ENCODE results near the gene DUS1L. TPM values are rescaled to one million over a fixed set of nuclear protein-coding genes. Genes with fewer than 3 reads are reported as not detected.

Gene DUS1L
- total RNA-seq, 1 donor from 2014 or later, result 136 TPM

DNA sequence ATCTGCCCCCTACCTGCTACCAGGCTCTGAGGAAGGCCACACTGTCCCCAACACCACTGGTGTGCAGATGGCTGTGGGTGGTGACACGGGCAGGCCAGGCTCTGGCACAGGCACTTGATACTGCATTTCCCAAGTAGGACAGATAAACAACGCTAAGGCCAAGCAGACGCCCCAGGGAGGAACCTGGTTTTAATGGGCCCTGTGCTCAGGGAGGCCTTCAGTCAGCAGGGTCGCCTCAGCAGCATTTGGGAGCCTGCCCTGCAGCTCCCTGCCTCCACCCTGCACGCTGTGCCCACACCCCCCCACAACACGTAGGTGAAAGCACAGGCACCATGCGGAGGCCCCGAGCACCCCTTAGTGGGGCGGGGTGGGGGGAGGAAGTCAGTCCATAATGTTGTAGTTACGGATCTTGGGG is 35.7 kb upstream of the DUS1L start:
- intact Hi-C loops (cut with micrococcal nuclease), result no loop called here

DNA sequence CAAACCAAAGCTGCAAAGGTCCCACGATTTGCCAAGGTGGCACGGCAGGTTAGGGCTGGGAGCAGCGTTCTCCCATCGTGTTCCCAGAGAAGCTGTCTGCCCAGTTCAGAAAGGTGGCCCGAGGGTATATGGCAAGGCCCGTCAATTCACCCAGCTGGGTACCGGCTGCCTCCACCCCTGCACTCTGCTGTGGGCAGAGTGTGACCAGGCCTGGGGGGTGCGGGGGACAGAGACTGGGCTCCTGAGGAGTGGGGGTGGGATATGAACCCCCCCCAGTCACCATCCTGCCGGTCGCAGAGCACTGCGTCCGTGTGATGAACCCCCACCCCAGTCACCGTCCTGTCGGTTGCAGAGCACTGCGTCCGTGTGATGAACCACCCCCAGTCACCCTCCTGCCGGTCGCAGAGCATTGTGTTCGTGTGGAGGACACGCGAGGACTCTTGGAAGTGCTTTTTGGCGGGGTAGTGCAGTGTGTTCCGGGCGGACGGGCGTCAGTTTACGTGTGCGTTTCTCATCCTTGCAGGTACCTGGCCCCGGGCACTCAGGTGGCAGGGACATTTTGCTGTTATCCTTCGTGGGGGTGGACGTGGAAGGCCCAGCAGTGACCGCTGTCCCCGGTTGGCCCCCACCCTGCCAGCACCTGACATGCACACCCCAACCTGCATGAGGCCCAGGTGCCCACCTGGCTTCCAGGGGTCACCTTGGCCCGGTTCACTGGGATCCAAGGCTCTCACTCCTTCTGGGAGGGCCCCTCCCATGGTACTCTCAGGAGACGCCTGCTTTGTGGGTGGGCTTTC is 35.1 kb upstream of the DUS1L start:
- intact Hi-C loops (cut with micrococcal nuclease), result no loop called here

DNA sequence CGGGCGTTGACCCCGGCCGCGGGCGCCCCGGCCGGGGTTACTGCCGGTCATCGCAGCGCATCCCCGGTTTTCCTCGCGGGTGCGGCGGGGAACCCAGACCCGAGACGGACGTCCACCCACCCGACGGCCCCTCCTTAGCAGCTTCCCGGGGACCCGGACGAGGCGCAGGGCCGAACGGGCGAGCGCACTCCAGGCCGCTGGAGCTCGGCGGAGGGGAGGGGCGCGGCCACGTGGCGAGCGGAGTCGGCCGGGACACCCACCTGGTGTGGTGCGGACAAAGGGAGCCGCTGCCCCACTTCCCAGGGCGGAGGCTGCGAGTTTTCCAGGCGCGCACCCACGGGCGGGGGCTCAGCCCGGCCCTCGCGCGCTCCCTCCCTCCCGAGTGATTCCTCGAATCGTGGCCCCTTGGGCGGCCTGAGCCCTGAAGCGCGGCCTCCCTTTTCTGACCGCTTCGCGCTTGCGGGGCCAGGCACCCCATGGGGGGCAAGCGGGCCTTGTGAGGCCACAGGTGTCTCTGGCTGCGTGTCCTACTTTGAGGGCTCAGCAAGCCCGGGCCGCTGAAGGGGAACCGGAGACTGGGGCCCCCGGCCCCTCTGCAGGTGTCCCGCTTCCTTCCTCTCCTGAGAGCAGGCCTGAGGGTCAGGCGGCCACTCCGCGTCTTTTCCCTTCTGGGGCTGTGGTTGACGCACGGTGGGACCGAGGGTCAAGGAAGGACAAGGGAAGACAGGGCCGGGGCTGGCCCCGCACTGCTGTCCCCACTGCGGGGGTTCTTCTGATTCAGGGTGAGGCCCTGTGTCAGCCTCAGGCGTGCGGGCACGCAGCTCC is 33.5 kb upstream of the DUS1L start:
- intact Hi-C loops (cut with micrococcal nuclease), result loop anchor here (1.0 to 5.0 kb wide), 10 partner anchors 7 to 239 kb away; partner anchors contain the start of genes ASPSCR1, DCXR, DUS1L and GPS1

DNA sequence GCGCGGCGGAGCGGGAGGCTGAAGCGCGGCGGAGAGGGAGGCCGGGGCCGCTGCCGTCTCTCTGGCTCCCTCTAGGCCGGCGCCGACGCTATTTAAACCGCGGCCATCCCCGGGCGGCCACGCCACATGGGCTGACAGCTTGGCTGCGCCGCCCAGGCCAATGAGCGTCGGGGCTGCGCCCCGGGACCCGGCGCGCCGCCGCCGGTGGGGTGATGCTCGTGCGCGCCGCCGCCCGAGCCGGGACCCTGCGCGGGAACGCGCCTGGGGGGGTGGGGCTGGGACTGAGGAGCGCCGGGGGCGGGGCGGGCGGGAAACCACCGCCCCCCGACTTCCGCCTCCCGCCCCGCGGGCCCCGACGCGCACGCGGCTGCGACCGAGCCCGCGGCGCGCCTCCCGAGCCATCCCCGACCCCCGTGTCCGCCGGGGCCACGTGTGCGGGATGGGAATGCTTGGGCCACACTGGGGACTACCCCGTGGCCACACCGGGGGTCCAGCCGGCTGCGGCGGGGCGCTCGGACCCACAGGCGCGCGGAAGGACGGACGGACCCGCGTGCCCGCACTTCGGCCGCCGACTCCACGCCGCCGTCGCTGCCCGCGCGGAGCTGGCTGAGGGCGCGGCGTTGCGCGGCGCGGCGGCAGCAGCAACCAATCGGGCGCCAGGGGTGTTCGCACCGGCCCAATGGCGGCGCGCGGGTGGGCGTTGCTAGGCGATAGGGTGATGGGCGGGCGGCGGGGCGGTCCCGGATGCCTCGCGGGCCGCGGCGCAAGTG is 32.8 kb upstream of the DUS1L start, which contains the start of gene FASN:
Gene FASN, minus strand, starts transcription at position 68 of the 770 bp plus-strand sequence. CDS start 1,791 bp downstream, outside the sequence.
- intact Hi-C loops (cut with micrococcal nuclease), result loop anchor here (1.0 to 5.0 kb wide), 10 partner anchors 8 to 238 kb away; partner anchors contain the start of genes ASPSCR1, DCXR, DUS1L and GPS1

DNA sequence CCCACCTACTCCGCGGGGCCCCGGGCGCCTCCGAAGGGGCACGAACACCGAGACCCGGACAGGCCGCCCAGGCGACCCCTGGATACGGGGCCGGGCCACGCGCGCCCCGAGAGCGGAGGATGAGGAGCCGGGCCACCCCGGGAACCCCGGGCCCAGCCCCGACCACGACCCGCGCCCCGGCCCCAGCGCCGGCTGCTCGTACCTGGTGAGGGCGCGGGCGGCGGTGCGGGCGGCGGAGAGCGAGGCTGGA is 32.2 kb upstream of the DUS1L start:
- intact Hi-C loops (cut with micrococcal nuclease), result loop anchor here (1.0 to 5.0 kb wide), 10 partner anchors 8 to 238 kb away; partner anchors contain the start of genes ASPSCR1, DCXR, DUS1L and GPS1

DNA sequence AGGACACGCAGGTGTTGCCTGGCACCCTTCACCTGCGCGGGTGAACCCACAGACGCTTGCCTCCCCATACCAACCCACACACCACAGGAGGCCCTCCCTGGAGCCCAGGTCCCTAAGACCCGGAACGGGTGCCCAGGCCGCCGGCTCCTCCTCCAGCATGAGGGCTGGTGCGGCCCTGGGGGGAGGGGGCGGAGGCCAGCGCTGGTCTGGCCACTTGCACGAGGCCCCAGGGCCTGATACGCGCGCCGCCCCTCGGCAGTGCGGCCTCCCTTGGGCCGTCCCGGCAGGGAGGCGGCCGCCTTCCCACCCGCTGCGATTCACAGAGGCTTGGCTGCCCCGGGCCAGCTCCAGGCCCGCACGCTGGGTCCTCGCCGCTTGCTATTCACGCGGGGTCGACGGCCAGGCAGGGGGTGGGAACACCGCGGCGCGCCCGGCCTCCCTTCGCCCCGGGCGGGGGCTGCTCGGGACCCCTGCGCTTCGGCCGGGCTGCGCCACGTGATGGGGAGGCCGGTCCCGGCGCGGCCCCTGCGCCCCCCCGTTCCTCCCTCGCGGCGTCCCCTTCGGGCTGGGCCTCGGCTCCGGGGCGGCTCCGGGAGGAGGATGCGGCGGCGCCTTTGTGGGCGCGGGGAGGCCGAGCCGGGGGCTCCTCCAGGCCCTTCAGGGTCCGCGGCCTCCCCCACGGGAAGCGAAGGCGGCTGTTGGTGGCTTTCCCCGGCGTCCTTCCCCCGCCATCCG is 31.7 kb upstream of the DUS1L start:
- intact Hi-C loops (cut with micrococcal nuclease), result loop anchor here (5.0 kb wide), 1 partner anchor 45 kb away; the partner anchor contains the start of genes GPS1 and RFNG

DNA sequence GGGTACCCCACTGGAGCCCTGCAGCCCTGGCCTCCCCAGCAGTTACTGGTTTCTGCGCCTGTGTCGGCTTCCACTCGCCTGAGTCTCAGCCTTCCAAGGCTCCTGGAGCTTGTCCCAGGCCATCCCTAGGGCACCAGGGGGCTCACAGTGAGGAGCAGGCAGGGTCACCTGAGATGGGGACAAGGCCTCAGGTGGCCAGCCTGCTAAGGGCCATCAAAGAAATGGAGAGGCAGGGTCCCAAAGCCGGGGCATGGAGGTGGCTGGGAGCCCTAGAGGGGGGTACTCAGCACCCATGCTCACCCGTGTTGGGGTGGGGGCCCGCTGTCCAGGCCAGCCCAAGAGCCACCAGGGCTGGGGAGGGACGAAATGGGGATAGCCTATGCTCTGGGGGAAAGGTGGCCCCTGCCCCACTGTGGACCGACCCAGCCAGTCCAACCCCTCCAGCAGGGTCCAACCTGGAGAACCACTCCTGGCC is 31.1 kb upstream of the DUS1L start:
- intact Hi-C loops (cut with micrococcal nuclease), result loop anchor here (5.0 kb wide), 1 partner anchor 44 kb away; the partner anchor contains the start of genes GPS1 and RFNG

DNA sequence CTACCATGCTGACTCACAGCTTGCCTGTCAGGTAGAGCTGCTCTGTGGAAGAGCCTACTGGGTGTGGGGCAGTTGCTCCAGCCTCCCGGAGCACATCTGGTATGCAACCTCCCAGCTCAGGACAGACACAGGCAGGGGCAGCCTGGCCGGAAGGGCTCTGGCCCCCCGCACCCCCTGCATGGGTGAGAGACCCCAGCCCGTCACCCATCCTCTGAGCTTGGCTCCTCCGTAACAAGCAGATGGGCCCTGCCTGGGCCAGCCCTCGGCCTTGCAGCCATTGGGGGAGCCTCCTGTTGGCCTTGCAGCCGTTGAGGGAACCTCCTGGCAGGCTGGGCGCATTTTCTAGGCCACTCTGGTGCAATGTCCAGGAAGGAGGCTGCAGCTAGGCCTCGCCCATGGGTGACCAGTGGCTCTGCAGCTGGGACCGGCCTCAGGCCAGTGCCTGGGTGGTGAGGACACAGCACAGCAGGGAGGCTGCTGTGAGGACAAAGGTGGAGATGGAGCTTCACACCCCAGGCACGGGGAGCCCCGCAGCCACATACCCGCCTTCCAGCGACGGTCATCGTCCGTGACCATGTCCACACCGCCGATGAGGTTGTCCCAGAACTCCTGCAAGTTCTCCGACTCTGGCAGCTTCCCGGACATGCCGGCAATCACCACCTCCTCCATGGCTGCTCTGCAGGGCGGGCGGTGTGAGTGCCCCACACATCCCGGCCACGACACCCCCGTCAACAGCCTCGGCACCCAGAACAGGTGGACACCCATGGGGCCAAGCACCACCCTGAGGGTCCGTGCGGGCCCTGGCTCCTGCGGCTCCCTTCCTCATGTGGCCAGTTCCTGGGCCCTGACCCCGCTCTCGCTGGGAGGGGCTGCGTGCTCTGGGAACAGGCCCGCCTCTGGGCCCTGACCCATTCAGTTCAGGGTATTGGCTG is 30.4 kb upstream of the DUS1L start:
- intact Hi-C loops (cut with micrococcal nuclease), result loop anchor here (5.0 kb wide), 1 partner anchor 44 kb away; the partner anchor contains the start of genes GPS1 and RFNG

DNA sequence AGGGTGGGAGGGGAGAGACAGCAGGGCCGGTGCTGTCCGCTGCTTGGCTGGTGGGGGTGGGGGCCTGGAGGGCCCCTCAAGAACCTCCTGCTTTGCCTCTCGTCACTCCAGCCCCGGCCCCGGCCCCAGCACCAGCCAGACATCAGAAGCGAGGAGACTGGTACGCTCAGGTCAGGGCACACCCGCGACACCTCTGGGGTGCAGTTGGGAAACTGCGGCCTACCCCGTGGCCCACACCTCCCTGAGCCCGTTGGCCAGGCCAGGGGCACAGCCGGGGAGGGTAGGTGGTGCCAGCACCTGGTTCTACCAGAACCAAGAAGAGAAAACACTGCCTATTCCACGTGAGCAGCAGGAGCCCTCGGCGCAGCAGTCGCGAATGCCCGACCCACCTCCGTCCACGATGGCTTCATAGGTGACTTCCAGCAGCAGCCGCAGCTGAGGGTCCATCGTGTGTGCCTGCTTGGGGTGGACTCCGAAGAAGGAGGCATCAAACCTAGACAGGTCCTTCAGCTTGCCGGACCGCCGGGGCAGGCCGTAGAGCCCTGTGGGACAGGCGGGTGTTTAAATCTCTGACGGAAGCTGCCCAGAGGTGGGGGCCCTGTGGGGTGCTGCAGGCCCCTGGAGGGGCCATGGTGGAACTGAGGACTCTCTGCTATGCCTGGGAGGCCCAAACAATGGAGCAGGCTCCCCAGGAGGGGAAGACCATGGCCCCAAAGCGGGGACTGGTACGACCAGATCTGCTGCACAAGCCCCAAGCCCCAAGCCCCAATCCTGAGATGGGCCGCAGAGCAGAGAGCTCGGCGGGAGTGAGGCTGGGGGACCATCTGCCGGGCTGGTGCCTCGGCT is 29.6 kb upstream of the DUS1L start:
- intact Hi-C loops (cut with micrococcal nuclease), result loop anchor here (5.0 kb wide), 1 partner anchor 43 kb away; the partner anchor contains the start of genes GPS1 and RFNG

DNA sequence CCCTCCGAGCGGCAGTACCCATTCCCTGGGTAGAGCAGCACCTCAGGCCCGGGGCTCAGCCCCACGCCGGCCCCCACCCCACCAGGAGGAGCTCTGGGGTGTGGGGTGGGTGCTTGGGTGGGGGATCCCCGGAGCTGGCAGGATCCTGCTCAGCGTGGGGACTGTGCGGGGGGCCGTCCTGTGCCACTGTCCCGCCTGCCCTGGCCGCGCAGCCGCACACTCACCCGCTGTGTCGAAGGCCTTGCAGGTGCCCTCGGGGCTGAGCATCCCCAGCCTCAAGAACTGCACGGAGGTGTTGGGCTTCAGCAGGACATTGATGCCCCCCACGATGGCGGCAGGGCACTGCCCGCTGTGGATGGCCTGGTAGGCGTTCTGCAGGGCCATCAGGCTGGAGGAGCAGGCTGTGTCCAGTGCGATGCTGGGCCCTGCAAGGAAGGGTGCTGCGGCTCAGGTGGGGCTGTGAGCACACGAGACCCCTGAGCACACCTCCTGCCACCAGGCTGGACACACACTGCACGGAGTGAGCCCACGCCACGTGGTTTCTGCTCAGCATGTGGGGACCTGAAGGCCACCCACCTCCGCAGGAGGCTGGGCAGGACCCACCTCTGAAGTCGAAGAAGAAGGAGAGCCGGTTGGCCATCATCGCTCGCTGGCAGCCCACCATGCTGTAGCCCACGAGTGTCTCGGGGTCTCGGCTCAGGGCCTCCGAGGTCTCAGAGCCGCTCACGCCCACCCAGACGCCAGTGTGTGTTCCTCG is 27.6 kb upstream of the DUS1L start:
- intact Hi-C loops (cut with micrococcal nuclease), result no loop called here

DNA sequence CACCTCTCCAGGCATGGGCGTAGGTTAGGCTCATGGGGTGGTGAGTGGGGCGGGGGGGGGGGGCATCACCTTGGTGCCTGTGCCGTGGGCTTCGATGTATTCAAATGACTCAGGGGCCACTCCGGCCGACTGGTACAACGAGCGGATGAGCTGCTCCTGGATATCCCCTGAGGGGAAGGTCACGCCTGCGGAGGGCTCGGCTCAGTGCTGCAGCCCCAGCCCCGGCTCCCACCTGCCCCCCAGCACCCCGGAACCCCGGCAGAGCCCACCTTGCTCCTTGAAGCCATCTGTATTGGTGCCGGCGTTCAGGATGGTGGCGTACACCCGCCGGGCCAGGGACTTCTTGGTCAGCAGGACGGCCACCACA is 27.0 kb upstream of the DUS1L start:
- intact Hi-C loops (cut with micrococcal nuclease), result no loop called here

DNA sequence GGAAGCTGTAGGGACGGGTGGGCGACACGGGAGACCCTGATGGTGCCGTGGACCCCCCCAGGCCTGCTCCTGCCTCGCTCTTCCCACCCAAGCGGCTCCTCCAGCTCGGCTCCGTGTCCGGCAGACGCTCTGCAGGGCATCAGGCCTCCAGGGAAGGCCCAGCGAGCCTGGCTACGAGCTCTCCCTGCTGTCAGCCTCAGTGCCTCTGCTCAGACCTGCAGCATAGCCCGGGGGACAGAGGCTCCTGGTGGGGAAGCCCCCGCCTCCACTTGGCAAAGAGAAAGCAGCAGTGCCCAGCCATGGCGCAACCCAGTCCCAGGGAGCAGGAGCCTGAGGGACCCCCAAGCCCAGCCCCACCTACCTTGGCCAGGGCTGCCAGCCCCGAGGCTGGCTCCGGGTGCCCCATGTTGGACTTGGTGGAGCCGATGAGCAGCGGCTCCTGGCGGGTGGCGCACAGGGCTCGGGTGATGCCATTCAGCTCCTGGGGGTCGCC is 26.5 kb upstream of the DUS1L start:
- intact Hi-C loops (cut with micrococcal nuclease), result no loop called here

DNA sequence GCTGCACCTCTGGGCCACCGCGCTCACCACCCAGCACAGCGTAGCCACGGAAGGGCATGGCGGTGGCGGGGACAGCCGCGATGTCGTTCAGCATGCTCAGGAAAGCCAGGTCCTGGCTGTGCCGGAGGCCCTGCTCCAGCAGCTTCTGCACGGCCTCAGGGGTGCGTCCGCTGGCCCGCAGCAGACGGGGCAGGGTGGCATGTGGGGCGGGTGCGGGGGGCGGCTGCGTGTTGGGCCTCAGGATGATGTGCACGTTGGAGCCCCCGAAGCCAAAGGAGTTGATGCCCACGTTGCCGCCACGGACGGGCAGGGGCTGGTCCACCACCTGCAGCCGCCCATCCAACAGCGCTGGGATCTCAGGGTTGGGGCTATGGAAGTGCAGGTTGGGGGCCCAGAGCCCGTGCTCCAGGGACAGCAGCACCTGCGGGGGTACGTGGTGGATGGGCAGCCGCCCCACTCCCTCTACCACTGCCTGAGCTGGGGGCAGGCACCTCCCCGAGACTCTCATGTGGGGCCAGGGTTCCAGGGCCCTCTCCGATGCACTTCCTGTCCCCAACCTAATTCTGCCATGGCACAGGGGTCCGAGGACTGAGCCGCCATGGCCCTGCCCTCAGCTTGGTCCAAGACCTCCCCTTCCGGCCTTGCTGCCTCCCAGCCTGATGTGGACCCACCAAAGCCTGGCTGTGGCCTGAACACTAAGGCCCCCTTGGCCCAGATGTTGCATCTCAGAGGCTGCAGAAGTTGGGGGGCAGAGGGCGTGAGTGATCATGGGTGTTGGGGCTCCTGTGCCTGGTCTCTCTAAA is 25.9 kb upstream of the DUS1L start:
- intact Hi-C loops (cut with micrococcal nuclease), result no loop called here

DNA sequence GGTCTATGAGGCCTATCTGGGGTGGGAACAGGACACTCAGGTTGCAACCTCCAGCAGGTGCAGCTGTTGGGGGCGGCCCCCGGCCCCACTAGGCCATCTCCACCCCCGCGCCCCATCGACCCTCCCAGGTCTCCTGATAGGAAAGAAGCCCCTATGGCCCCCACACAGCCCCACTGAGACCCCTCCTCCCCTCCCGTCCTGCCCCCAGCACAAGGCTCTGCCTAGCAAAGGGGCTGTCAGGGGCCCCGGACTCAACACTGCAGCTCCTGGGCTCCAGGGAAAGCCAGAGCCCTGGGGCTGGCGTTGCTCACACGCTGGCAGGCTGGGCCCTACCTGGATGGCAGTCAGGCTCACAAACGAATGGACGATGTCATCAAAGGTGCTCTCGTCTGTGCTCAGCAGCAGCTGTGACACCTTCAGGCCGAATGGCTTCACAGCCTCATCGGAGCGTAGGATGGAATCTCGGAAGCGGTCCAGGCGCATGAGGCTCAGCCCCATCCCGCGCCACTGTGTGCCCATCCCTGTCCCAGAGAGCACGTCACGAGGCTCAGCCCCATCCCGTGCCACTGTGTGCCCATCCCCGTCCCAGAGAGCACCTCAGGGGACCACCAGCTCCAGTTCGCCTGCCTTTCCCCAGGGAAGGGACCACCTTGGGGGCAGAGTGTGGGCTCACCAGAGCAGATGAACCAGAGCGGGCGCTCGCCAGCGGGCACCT is 25.1 kb upstream of the DUS1L start:
- intact Hi-C loops (cut with micrococcal nuclease), result no loop called here

DNA sequence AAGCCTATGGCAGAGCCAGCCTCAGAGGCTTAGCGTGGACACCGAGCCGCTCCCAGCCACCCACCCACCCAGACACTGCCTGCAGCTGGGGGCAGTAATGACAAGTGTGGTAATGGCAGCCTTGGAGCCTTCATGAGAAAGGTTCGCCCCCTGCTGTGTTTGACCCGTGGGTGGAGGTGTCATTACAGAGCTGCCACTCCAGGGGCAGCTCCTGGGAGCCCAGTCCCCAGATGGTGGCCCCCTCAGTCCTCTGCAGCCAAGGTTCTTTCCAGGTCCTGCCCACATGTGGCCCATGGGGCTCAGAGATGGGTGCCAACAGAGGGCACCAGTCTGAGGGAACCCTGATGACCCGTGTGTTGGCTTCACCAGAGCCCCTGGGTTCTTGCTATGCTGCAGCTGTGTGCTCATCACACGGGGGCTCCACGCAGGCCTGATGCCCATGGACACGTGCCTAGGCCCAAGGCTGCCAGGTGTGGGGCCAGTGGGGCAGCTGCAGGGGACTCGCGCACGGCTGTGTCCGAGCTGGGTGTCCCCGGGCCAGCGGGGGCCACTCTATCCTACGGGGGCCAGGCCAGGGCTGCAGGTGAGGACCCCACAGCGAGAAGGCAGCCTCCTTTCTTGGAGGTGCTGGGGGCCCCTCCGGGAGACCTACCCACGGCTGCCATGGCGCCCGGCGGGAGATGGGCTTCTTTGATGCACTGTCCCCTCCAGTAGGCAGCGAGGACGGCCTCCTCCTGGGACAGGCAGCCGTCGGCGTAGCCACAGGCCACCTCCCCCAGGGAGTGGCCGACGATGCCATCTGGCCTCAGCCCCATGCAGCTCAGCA is 24.3 kb upstream of the DUS1L start:
- intact Hi-C loops (cut with micrococcal nuclease), result no loop called here

Measured in T-helper 1 cell treated with Interleukin-12 subunit alpha and Interleukin-12 subunit beta and Interleukin-4 antibody, amounts not matched to agents 30 ng/mL and 1 ng/mL, for 36 hours (primary cell).